ENCODE measurements around the gene URB1.

DNA sequence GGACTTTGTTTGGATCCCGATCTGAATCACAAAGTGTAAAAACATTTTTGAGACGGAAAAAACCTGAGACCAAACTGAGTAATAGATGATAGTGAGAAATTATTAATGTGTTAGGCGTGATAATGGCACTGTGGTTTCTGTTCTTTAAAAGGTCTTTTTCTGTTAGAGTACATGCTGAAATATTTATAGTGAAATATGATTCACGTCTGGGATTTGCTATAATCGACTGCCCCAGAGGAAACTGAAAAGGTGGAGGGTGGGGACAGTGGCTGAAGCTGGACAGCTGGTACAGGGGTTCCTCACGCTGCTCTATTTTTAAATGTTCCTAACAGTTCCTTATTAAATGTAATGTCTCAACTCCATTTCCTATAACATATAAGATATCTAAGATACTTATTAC lies 11.2 kb downstream of the URB1 start:
- TF ChIP-seq POLR2AphosphoS5 (IDR thresholded peaks at IDR 0.05; ENCODE audit: low read depth, low read length) (no peak), SIN3A (IDR thresholded peaks at IDR 0.05; ENCODE audit: borderline replicate concordance, insufficient read depth, low read length) (no peak), TAF1 (IDR thresholded peaks at IDR 0.05; ENCODE audit: borderline replicate concordance, insufficient read depth, low read length) (no peak), FOXP2 (optimal IDR thresholded peaks at IDR 0.05; ENCODE audit: borderline replicate concordance, extremely low read depth, extremely low read length, insufficient read depth) (no peak)
- TF ChIP-seq, protein P1, sequence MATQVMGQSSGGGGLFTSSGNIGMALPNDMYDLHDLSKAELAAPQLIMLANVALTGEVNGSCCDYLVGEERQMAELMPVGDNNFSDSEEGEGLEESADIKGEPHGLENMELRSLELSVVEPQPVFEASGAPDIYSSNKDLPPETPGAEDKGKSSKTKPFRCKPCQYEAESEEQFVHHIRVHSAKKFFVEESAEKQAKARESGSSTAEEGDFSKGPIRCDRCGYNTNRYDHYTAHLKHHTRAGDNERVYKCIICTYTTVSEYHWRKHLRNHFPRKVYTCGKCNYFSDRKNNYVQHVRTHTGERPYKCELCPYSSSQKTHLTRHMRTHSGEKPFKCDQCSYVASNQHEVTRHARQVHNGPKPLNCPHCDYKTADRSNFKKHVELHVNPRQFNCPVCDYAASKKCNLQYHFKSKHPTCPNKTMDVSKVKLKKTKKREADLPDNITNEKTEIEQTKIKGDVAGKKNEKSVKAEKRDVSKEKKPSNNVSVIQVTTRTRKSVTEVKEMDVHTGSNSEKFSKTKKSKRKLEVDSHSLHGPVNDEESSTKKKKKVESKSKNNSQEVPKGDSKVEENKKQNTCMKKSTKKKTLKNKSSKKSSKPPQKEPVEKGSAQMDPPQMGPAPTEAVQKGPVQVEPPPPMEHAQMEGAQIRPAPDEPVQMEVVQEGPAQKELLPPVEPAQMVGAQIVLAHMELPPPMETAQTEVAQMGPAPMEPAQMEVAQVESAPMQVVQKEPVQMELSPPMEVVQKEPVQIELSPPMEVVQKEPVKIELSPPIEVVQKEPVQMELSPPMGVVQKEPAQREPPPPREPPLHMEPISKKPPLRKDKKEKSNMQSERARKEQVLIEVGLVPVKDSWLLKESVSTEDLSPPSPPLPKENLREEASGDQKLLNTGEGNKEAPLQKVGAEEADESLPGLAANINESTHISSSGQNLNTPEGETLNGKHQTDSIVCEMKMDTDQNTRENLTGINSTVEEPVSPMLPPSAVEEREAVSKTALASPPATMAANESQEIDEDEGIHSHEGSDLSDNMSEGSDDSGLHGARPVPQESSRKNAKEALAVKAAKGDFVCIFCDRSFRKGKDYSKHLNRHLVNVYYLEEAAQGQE (IDR thresholded peaks at IDR 0.05; ENCODE audit: insufficient read depth in 1 of 2, low read depth in 2 of 2, low read length in 2 of 2): no peak
